Measurements from ENCODE around the gene CFTR. TPM values are rescaled to one million over a fixed set of nuclear protein-coding genes. Genes with fewer than 3 reads are reported as not detected.

Gene CFTR
- total and polyA plus RNA-seq, 2 donors = 0.05 to 2.0 TPM

DNA sequence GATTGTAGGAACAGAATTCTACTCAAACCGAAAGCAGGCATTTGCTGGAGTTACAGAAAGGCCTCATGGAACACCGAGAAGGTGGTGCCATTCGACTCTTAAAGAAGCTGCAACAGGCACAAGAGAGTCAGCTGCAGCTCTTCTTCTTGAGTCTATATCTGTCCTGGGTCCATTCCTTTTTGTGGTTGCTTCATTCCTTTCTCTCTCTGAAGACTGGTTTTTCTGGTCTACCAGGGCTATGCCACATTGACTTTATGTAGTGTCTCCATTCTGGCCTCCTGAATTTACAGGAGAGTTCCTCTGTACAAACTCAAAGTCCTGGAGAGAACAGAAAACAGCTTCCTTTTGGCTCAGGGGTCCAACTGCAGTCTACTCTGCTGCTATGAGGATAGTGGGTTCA, 132.8 kb downstream of the CFTR start:
- WGBS = 94% methylated on average over 3 of the region's 3 CpGs

DNA sequence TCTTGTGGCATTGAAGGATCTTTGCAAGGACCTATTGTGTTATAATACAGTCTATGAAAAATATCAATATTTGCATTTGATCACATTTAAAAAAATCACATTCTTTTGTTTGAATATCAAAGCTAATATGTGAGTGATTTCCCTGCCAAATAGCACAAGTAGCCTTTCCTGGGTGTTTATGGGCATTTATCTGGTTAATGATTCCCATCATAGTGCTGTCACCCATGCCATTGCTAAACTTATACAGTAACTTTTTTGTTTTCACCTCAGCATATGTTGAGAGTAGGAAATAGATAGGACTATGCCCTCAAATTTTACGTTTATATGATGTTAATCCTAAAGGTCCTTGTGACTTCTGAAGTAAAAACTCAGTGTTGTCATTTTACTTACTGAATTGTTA, 136.9 kb downstream of the CFTR start:
- no peaks in the 10 kb centered on the region for H3K4me1 ChIP-seq (ENCODE audit: insufficient read depth)
- 36% methylated on average over 1 of the region's 1 CpG for WGBS
- no peaks in the 10 kb centered on the region for H3K36me3 ChIP-seq (ENCODE audit: insufficient read depth)
- no peak overlapping the region for H3K4me3 ChIP-seq (ENCODE audit: low read depth, low read length)
- DNase-seq (ENCODE audit: extremely low spot score) = no peak
- H3K27ac ChIP-seq (ENCODE audit: low read depth) = no peak overlapping the region

More for the DNA sequence above, 132.8 kb downstream of the CFTR start:
- Histone ChIP-seq H3K4me3 (ENCODE audit: low read depth, low read length) (no peak overlapping the region), H3K27ac (ENCODE audit: low read depth) (no peak overlapping the region), H3K36me3 (ENCODE audit: insufficient read depth) (no peaks in the 10 kb centered on the region), H3K4me1 (ENCODE audit: insufficient read depth) (no peaks in the 10 kb centered on the region)
- no peak for DNase-seq (ENCODE audit: extremely low spot score)

DNA sequence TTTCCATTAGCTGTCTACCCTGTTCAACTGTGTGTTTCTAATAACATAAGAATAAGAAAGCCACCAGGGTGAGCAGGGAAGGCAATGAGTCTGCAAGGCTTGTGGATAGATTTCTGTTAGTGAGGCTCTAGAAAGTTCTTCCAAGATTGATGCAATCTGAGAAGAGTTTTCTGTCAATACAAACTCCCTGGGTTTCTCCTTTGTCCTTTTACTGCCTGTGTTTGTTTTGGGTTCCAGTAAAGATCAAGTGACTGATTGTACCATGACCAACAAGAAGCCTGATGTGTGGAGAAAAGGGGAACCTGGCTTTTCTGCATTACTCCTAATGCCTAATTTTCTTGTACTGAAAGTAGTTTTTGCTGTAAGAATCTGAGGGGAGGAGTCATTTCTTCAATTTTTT, 139.9 kb downstream of the CFTR start:
- H3K4me3 ChIP-seq (ENCODE audit: low read depth, low read length) = no peak overlapping the region
- H3K36me3 ChIP-seq (ENCODE audit: insufficient read depth) = no peaks in the 10 kb centered on the region
- no peak for DNase-seq (ENCODE audit: extremely low spot score)
- no peak overlapping the region for H3K27ac ChIP-seq (ENCODE audit: low read depth)
- no peaks in the 10 kb centered on the region for H3K4me1 ChIP-seq (ENCODE audit: insufficient read depth)

DNA sequence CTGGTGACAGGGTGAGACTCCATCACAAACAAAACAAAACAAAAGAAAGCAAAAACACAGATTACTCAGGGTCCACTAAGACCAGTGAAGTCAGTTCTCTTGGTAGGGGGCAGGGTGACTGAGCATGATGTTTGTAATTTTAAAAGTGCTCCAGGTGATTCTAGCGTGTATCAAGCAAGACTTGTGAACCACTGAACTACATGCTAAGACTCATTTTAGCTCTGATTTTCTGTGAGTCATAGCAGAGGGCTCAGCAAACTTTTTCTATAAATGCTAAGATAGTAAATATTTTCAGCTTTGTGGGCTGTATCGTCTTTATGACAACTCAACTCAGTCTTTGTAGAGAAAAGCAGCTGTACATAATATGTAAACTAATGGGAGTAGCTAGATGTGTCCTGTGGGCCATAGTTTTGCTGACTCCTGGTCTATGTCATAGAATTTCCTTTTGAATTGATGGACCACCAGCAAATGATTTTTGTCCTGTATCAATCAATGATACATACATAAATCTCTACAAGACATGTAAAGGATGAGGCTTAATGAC, 141.3 kb downstream of the CFTR start:
- Histone ChIP-seq H3K27ac (ENCODE audit: low read depth) (no peak overlapping the region), H3K4me3 (ENCODE audit: low read depth, low read length) (no peak overlapping the region), H3K4me1 (ENCODE audit: insufficient read depth) (no peaks in the 10 kb centered on the region), H3K36me3 (ENCODE audit: insufficient read depth) (no peaks in the 10 kb centered on the region)
- no peak for DNase-seq (ENCODE audit: extremely low spot score)
- WGBS = 50% methylated on average over 2 of the region's 2 CpGs

DNA sequence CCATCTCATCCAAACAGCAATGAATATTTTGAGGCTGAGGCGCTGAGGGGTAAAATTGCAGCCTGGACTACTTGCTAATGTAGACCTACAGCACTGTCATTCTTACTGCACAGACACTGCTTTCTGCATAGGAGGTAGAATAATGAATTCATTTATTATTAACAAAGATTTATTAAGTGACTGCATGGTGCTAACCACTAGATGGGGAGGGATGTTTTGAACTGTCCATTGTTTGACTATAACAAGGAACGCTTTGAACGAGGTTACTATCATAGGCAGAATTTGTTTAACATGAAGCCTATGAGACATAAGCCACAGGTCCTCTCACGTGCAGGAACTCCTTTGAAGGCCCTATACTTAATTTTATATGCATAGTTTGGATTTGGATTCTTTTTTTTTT, 143.8 kb downstream of the CFTR start:
- no peak for DNase-seq (ENCODE audit: extremely low spot score)

DNA sequence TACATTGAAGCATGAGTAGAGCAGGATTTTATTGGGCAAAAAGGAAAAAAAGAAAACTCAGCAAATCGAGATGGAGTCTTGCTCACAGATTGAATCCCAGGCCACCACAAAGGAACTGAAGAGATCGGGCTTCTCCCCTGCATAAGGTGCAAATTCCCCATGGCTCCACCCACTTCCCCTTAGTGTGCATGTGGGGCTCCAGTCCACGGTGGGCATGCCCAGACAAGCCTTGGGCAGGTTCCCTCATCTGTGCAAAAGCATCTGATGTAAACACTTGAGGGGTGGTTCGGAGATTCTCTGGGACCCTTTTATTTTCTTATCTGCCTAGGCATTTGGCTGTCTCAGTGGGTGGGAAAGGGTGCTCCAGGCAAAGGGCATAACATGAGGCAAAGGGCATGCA, 150.7 kb downstream of the CFTR start:
- WGBS = 82% methylated on average over 4 of the region's 4 CpGs
- DNase-seq (ENCODE audit: extremely low spot score) = no peak
- Histone ChIP-seq H3K4me3 (ENCODE audit: low read depth, low read length) (no peak overlapping the region), H3K4me1 (ENCODE audit: insufficient read depth) (no peaks in the 10 kb centered on the region), H3K36me3 (ENCODE audit: insufficient read depth) (no peaks in the 10 kb centered on the region), H3K27ac (ENCODE audit: low read depth) (no peak overlapping the region)

More for the DNA sequence above, 143.8 kb downstream of the CFTR start:
- H3K27ac ChIP-seq (ENCODE audit: low read depth) = no peak overlapping the region
- no peak overlapping the region for H3K4me3 ChIP-seq (ENCODE audit: low read depth, low read length)
- no peaks in the 10 kb centered on the region for H3K36me3 ChIP-seq (ENCODE audit: insufficient read depth)
- H3K4me1 ChIP-seq (ENCODE audit: insufficient read depth) = no peaks in the 10 kb centered on the region
- WGBS = 79% methylated on average over 4 of the region's 4 CpGs

DNA sequence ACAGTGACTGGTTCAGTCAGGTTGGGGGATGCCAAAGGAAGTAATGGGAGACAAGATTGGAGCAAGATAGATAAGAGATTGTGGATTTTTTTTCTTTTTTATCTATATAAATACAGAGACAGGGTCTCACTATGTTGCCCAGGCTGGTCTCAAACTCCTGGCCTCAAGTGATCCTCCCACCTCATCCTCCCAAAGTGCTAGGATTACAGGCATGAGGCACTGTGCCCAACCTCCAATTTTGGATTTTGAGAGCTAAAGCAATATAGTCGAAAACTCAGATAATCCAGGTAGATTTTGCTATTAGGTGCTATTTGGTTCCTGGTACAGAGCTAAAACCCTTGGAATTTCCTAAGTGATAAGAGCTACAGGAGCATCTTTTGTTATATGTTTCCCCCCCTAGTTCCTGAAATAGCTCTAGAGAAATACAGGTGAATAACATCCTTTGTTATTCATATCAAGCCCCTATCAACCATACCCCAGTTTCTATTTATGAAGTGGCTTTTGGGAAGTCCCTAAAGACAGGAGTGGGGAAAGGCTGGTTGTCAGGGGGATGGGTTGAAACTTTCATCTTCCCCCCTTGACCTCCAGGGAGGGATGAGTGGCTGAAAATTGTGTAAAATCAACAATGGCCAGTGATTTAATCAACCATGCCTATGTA, 151.2 kb downstream of the CFTR start:
- WGBS = 94% methylated on average over 1 of the region's 1 CpG

DNA sequence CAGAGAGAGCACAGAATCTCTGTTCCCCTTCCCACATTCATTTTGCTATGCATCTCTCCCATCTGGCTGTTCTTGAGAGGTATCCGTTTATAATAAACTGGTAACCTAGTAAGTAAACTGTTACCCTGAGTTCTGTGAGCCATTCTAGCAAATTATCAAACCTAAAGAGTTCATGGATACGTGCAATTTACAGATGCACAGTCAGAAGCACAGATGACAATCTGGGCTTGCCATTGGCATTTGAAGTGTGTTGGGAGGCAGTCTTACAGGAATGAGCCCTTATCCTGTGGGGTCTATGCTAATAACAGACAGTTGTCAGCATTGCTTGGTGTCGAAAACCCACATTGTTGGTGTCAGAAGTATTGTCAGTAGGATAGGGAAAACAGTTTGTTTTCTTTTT, 151.8 kb downstream of the CFTR start:
- WGBS = 94% methylated on average over 3 of the region's 3 CpGs
- no peak overlapping the region for H3K27ac ChIP-seq (ENCODE audit: low read depth)
- no peak for DNase-seq (ENCODE audit: extremely low spot score)
- no peaks in the 10 kb centered on the region for H3K4me1 ChIP-seq (ENCODE audit: insufficient read depth)
- H3K36me3 ChIP-seq (ENCODE audit: insufficient read depth) = no peaks in the 10 kb centered on the region
- no peak overlapping the region for H3K4me3 ChIP-seq (ENCODE audit: low read depth, low read length)

More for the DNA sequence above, 151.2 kb downstream of the CFTR start:
- Histone ChIP-seq H3K4me1 (ENCODE audit: insufficient read depth) (no peaks in the 10 kb centered on the region), H3K4me3 (ENCODE audit: low read depth, low read length) (no peak overlapping the region), H3K27ac (ENCODE audit: low read depth) (no peak overlapping the region), H3K36me3 (ENCODE audit: insufficient read depth) (no peaks in the 10 kb centered on the region)
- DNase-seq (ENCODE audit: extremely low spot score) = no peak

DNA sequence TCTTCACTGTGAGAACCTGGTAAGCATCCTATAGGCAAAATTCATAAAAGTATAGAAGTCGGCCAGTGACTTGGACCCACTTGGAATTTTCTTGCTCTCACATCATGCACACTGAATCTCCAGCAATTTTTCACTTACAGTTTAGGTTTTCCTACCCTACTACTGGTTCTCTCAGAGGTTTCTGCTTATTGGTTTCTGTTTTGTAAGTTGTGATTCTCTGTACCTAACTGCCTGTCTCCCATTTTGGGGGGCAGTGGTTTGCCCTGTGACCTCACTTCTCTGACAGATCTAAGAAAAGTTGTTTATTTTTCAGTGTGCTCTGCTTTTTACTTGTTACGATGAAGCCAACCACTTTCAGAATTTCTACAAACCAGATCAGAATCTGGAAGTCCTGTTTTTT, 158.1 kb downstream of the CFTR start:
- Histone ChIP-seq H3K4me1 (ENCODE audit: insufficient read depth) (no peaks in the 10 kb centered on the region), H3K27ac (ENCODE audit: low read depth) (no peak overlapping the region), H3K36me3 (ENCODE audit: insufficient read depth) (no peaks in the 10 kb centered on the region), H3K4me3 (ENCODE audit: low read depth, low read length) (no peak overlapping the region)
- WGBS = 87% methylated on average over 2 of the region's 2 CpGs
- no peak for DNase-seq (ENCODE audit: extremely low spot score)

DNA sequence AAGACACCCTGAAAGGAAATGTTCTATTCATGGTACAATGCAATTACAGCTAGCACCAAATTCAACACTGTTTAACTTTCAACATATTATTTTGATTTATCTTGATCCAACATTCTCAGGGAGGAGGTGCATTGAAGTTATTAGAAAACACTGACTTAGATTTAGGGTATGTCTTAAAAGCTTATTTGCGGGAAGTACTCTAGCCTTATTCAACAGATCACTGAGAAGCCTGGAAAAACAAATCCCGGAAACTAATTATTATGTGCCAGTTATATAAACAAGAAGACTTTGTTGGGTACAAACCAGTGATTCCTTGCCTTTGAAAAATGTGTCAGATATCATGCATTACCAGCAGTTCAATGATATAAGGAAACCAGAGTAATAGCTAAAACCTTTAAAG, 160.1 kb downstream of the CFTR start:
- no peak for DNase-seq (ENCODE audit: extremely low spot score)
- WGBS = 69% methylated on average over 2 of the region's 2 CpGs
- H3K4me3 ChIP-seq (ENCODE audit: low read depth, low read length) = no peak overlapping the region
- no peaks in the 10 kb centered on the region for H3K36me3 ChIP-seq (ENCODE audit: insufficient read depth)
- no peak overlapping the region for H3K27ac ChIP-seq (ENCODE audit: low read depth)
- no peaks in the 10 kb centered on the region for H3K4me1 ChIP-seq (ENCODE audit: insufficient read depth)

DNA sequence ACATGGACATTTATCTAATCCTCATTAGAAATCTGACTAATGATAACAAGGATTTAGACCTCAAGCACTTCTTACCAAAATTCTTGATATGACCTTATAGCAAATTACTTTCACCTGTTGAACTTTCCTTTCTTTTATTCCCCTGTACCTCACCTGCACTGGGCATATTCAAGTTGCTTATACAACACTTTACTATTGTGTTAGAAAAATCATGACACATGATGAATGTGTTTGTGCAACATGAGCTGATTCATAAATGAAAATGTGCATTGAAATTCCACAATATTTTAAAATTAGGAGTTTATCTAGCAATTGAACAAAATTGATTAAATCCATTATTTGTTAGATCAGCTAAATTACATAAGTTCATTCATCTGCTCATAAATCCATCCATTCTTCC, 160.6 kb downstream of the CFTR start:
- Histone ChIP-seq H3K36me3 (ENCODE audit: insufficient read depth) (no peaks in the 10 kb centered on the region), H3K4me3 (ENCODE audit: low read depth, low read length) (no peak overlapping the region), H3K27ac (ENCODE audit: low read depth) (no peak overlapping the region), H3K4me1 (ENCODE audit: insufficient read depth) (no peaks in the 10 kb centered on the region)
- DNase-seq (ENCODE audit: extremely low spot score) = no peak

DNA sequence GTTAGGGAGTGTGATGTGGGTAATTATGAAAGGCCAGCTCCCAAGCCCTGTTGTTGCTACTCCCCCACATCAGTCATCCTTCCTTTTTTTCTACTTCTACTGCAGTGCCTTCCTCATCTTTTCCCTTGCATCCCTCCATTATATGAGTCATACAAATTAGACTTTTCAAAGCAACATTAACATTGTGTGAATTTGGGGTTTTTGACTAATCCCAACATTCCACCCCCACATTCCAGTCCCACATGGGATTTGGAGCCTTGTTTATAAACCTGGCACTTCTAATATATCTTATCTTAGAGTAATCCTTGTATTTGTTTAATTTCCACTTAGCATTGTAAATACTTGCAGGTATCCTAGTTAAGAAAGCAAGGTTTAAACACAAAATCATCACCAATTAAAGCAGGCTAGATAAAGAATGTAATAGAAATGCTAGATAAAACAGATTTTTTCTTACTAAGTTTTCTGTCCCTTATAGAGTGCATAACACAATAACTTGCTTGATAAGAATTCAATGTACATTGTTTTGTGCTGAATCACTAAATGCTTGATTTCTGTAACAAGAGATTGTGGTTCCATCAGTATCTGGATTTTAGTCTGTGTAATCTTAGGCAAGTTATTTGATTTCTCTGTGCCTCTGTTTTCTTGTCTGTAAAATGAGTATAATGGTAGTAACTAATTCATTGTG, 165.8 kb downstream of the CFTR start:
- Histone ChIP-seq H3K36me3 (ENCODE audit: insufficient read depth) (no peaks in the 10 kb centered on the region), H3K4me1 (ENCODE audit: insufficient read depth) (no peaks in the 10 kb centered on the region), H3K4me3 (ENCODE audit: low read depth, low read length) (no peak overlapping the region), H3K27ac (ENCODE audit: low read depth) (no peak overlapping the region)
- no peak for DNase-seq (ENCODE audit: extremely low spot score)

DNA sequence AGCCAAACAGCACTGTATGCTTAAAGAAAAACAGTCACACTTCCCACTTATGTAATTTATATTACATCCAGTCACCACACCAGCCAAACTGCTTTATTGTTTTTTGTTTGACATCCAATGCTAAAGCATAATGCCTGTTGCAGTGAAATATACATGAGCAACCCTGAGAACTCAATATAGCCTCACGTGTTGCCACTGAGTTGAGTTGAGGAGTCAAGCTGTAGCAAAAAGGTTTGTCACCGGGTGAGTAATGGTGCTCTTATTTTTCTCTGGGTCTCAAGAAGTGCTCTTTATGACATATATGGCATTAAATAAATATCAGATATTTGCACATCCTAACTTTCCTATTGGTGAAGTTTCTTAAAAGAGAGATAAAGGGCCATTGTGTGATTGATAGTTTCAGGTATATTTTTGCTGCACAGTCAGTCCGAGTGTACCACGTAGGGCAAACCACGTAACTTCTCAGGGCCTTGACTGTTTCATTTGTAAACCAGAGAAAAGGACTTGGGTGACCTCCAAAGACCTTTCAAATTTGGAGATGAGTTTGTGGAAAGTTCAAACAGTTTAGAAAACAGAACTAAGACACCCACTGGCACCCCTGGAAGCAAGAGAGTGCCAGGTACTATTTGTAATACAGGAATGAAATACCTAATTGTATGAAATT, 168.5 kb downstream of the CFTR start:
- H3K4me1 ChIP-seq (ENCODE audit: insufficient read depth) = no peaks in the 10 kb centered on the region
- no peak overlapping the region for H3K4me3 ChIP-seq (ENCODE audit: low read depth, low read length)
- no peaks in the 10 kb centered on the region for H3K36me3 ChIP-seq (ENCODE audit: insufficient read depth)
- H3K27ac ChIP-seq (ENCODE audit: low read depth) = no peak overlapping the region
- WGBS = 84% methylated on average over 5 of the region's 5 CpGs
- DNase-seq (ENCODE audit: extremely low spot score) = no peak
